Lower leg skin (tissue), 4 donors: Measurements from ENCODE around the gene ATP5F1D. TPM values are rescaled to one million over a fixed set of nuclear protein-coding genes. Genes with fewer than 3 reads are reported as not detected.

ENCODE experiments used
- DNase-seq, 2 donors: peaks; one replicate each; pipeline ENCODE4 v3.0.0-alpha.2; 2019; ENCODE audit warnings: low spot score in 2 of 2
- H3K4me3 ChIP-seq: fragments of 200-600 bp; sonication (generic); 2 replicates; pipeline ENCODE4 v1.5.1; 2017; ENCODE audit warnings: mild to moderate bottlenecking, low read depth; ENCODE audit not compliant: poor library complexity, severe bottlenecking
- POLR2A ChIP-seq, 2 donors: fragments of 450-650 bp; IDR thresholded peaks; one replicate each; pipeline ENCODE4 v1.6.1; 2016 to 2017; ENCODE audit warnings: antibody characterized with exemption in 2 of 2, mild to moderate bottlenecking in 1 of 2, moderate library complexity in 1 of 2
- WGBS, 2 donors: methylation state at CpG; one replicate each; pipeline ENCODE4 v1.1.5; 2018; 5-methylcytosine and 5-hydroxymethylcytosine counted together
- intact Hi-C: fragments of 100-400 bp; cut with DNase I; formaldehyde crosslinking; loops from one replicate; pipeline ENCODE4 v1.15.0; 2023; ENCODE audit warnings: low total_unique reads
- total RNA-seq, 4 donors: library from RNA; depleted of rRNA; stranded (reverse); fragments of >200 nt; gene quantifications; one replicate each; pipeline ENCODE4 v1.1.0, GENCODE V29; 2016
- TF ChIP-seq, protein P1 (sequence below), 3 donors: fragments of 450-650 bp; IDR thresholded peaks; one replicate each; pipeline ENCODE4 v1.5.1; 2016; ENCODE audit warnings: antibody characterized with exemption in 3 of 3, mild to moderate bottlenecking in 3 of 3, moderate library complexity in 2 of 3

Gene ATP5F1D
- total RNA-seq, 4 donors from 2014 or later, result 121 to 198 (median 146) TPM

DNA sequence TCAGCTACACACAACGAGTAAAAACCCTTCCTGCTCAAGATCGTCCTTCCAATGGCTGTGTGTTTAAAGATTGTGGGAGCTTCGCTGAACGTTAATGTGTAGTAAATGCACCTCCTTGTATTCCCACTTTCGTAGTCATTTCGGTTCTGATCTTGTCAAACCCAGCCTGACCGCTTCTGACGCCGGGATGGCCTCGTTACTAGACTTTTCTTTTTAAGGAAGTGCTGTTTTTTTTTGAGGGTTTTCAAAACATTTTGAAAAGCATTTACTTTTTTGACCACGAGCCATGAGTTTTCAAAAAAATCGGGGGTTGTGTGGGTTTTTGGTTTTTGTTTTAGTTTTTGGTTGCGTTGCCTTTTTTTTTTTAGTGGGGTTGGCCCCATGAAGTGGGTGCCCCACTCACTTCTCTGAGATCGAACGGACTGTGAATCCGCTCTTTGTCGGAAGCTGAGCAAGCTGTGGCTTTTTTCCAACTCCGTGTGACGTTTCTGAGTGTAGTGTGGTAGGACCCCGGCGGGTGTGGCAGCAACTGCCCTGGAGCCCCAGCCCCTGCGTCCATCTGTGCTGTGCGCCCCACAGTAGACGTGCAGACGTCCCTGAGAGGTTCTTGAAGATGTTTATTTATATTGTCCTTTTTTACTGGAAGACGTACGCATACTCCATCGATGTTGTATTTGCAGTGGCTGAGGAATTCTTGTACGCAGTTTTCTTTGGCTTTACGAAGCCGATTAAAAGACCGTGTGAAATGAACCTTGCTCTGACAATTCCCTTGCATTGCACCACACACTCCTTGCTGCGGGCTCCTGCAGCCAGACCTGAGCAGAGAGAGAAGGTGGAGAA lies 31.1 kb downstream of the ATP5F1D start:
- no peak for TF ChIP-seq POLR2A (IDR thresholded peaks at IDR 0.05)
- TF ChIP-seq, protein P1, sequence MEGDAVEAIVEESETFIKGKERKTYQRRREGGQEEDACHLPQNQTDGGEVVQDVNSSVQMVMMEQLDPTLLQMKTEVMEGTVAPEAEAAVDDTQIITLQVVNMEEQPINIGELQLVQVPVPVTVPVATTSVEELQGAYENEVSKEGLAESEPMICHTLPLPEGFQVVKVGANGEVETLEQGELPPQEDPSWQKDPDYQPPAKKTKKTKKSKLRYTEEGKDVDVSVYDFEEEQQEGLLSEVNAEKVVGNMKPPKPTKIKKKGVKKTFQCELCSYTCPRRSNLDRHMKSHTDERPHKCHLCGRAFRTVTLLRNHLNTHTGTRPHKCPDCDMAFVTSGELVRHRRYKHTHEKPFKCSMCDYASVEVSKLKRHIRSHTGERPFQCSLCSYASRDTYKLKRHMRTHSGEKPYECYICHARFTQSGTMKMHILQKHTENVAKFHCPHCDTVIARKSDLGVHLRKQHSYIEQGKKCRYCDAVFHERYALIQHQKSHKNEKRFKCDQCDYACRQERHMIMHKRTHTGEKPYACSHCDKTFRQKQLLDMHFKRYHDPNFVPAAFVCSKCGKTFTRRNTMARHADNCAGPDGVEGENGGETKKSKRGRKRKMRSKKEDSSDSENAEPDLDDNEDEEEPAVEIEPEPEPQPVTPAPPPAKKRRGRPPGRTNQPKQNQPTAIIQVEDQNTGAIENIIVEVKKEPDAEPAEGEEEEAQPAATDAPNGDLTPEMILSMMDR (IDR thresholded peaks at IDR 0.05), result no peak
- 77 to 80% methylated on average over 33 of the region's 33 CpGs for WGBS, 2 donors
- intact Hi-C loops, result no loop called here
- no peak overlapping the region for H3K4me3 ChIP-seq
- no peak for DNase-seq

- intact Hi-C loops, result no loop called here
- H3K4me3 ChIP-seq, result no peak overlapping the region
- TF ChIP-seq, protein P1 (IDR thresholded peaks at IDR 0.05), result no peak
- TF ChIP-seq POLR2A (IDR thresholded peaks at IDR 0.05), result no peak
- no peak for DNase-seq
- 80 to 83% methylated on average over 25 of the region's 25 CpGs for WGBS, 2 donors
Observed at GRCh38 chr19:1273263-1274041, 31.9 kb downstream of the ATP5F1D start.

DNA sequence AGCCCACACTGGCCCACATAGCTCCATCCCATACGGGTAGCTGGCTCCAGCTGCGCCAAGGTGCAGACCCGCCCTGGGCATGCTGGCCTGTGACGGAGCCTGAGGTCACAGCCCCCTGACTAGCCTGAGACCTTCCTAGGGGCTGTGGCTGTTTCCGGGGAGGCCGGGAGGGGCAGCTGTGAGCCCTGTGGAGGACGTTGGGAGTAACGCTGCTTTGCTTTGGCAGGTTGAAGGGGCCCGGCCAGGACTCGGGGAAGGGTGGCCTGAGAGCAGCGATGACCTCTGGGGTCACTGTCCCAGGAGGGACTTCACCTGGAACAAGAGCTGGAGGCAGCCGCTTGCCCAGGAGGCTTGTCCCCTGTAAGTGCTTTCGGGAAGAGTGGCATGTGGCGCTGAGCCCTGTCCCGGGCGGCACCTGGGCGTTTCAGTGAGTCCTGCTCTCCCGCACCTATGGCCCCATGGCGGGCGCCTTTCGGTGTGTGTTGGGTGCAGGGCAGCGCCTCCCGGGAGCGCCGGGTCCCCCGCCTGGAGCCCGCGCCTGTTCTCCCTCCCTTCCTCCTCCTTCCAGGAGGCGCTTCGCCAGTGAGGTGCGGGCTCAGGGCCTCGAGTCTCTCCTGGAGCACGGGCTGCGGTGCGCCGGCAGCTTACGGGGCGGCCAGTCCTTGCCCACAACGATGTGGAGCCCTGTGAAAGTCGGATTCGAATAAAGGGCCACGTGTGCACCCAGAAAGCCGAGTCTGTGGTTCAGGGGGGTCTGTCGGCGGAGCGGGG lies 32.7 kb downstream of the ATP5F1D start:
- intact Hi-C loops, result no loop called here
- no peak overlapping the region for H3K4me3 ChIP-seq
- 69 to 82% methylated on average over 38 to 46 of the region's 46 CpGs for WGBS, 2 donors
- TF ChIP-seq, protein P1 (IDR thresholded peaks at IDR 0.05), result no peak
- no peak for DNase-seq

DNA sequence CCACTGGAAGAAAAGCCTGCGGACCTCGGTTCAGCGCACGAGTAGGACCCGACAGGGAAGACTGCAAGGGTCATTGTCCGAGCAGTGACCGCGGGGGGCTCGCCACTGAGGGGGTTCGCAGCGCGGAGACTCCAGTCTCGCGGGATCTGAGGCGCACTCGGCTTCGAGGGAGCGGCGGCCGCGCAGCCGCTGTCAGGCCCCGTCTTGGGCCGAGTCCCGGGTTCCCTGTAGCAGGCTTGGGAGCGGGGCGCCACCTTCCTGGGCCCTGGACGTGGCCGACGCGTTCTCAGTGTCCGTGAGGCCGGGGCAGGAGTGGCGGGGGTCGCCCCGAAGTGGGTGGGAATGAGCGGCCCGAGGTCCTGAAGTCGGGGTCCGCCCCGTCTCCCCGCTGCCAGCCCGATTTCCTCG lies 33.3 kb downstream of the ATP5F1D start:
- 24 to 26% methylated on average over 21 to 25 of the region's 44 CpGs for WGBS, 2 donors
- intact Hi-C loops, result loop anchor here (5.0 kb wide), 1 partner anchor 172 kb away; no protein-coding TSS in a partner anchor
- H3K4me3 ChIP-seq, result no peak overlapping the region

More for the DNA sequence above, 33.3 kb downstream of the ATP5F1D start:
- TF ChIP-seq POLR2A (IDR thresholded peaks at IDR 0.05), result no peak
- TF ChIP-seq, protein P1 (IDR thresholded peaks at IDR 0.05), result no peak
- DNase-seq, result no peak
